ENCODE results near the gene SMYD3. TPM values are rescaled to one million over a fixed set of nuclear protein-coding genes. Genes with fewer than 3 reads are reported as not detected.

The SMYD3 gene
- total and polyA plus RNA-seq, 10 of the 15 experiments (the other 5 are each of a cell fraction or from before 2014, with no cell fraction given), result 18.3 to 54.0 (median 24.8) TPM

DNA sequence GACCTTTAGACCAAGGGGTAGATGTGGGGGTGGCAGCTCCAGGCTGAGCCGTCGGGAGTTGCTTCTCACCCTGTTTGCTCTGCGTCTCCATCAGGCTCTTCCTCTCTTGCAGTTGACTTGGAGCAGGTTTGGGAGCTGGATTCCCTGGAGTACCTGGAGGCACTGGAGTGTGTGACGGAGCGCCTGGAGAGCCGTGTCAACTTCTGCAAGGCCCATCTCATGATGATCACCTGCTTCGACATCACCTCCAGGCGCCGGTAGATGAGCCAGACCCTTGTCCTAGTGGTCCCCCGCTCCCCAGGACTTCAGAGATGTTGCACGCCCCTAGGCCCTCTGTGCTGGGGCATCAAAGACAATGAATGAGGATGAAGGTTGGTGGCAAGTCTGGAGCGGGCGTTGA is 804.7 kb downstream of the SMYD3 start:
- in situ Hi-C loops (cut with MboI), result no loop called here
- WGBS (ENCODE audit: insufficient coverage, insufficient replicate concordance, low lambda C conversion rate, missing lambda C conversion rate), result 82% methylated on average over 13 of the region's 13 CpGs
- BruUV-seq (replicated peaks), result no TSS peak
- no peak for DNase-seq (ENCODE audit: low read depth, low spot score)
- RAD21 ChIA-PET (ENCODE audit: unreplicated experiment), result no interaction called here
- no peaks in the 10 kb centered on the region for H3K79me2 ChIP-seq (ENCODE audit: control insufficient read depth, insufficient read depth, low read length)
- H3K9me3 ChIP-seq (replicated peaks; ENCODE audit: control insufficient read depth, insufficient read depth, low read length), result no peaks in the 10 kb centered on the region
- no peak overlapping the region for H3K4me2 ChIP-seq (ENCODE audit: control insufficient read depth, insufficient read depth)
- POLR2A ChIA-PET, result no interaction called here
- H3K36me3 ChIP-seq (ENCODE audit: control insufficient read depth in 2 of 2, insufficient read depth in 2 of 2, low read length in 1 of 2), result peaks cover 0 to 2% of the 10 kb centered on the region in 2 experiments; a peak in 3 of 4 replicates
- CTCF ChIA-PET, result no interaction called here
- intact Hi-C loops (cut with micrococcal nuclease; ENCODE audit: unreplicated experiment), result loop anchor here (10.0 kb wide), 1 partner anchor 302 kb away; no protein-coding TSS in a partner anchor
- SMC1A ChIA-PET (ENCODE audit: uncharacterized antibody, unreplicated experiment), result interaction anchor here (1.4 kb wide), 2 partner anchors 24 to 187 kb away, joined by 3 read pairs; no protein-coding TSS in a partner anchor
- H3K27me3 ChIP-seq (replicated peaks in 1 of 2; ENCODE audit: control insufficient read depth in 2 of 2, insufficient read depth in 2 of 2, low read length in 1 of 2), result no peaks in the 10 kb centered on the region
- no peaks in the 10 kb centered on the region for H3K4me1 ChIP-seq (ENCODE audit: control insufficient read depth, insufficient read depth, low read length)
- H3K9ac ChIP-seq (ENCODE audit: control insufficient read depth, insufficient read depth, low read length), result no peak overlapping the region
- no peak for ATAC-seq
- H3K27ac ChIP-seq (ENCODE audit: control insufficient read depth, insufficient read depth), result no peak overlapping the region
- no peak for FAIRE-seq
- no peaks in the 10 kb centered on the region for H4K20me1 ChIP-seq (ENCODE audit: control insufficient read depth, insufficient read depth)
- H2AFZ ChIP-seq (ENCODE audit: control insufficient read depth, low read depth, low read length), result no peak overlapping the region
- H3K4me3 ChIP-seq, result no peak overlapping the region
- TF ChIP-seq MEF2B (IDR thresholded peaks at IDR 0.05; ENCODE audit: partially characterized antibody, poor library complexity, severe bottlenecking) (no peak), YBX1 (IDR thresholded peaks at IDR 0.05) (no peak), ZNF274 (IDR thresholded peaks at IDR 0.05; ENCODE audit: insufficient read depth, insufficient read length) (no peak), NR2F1 (conservative IDR thresholded peaks at IDR 0.05) (no peak), SMC3 (IDR thresholded peaks at IDR 0.05; ENCODE audit: borderline replicate concordance, low read length) (no peak), BMI1 (IDR thresholded peaks at IDR 0.05; ENCODE audit: borderline replicate concordance) (no peak), LARP7 (IDR thresholded peaks at IDR 0.05) (no peak), NFIC (IDR thresholded peaks at IDR 0.05; ENCODE audit: low read depth, low read length) (no peak), MEF2A (IDR thresholded peaks at IDR 0.05; ENCODE audit: insufficient read depth, low read depth, low read length) (no peak), TBL1XR1 (IDR thresholded peaks at IDR 0.05; ENCODE audit: low read depth, low read length) (no peak), CREB1 (IDR thresholded peaks at IDR 0.05; ENCODE audit: low read depth) (no peak), BACH1 (IDR thresholded peaks at IDR 0.05; ENCODE audit: borderline replicate concordance) (no peak)
- TF ChIP-seq, protein P1, sequence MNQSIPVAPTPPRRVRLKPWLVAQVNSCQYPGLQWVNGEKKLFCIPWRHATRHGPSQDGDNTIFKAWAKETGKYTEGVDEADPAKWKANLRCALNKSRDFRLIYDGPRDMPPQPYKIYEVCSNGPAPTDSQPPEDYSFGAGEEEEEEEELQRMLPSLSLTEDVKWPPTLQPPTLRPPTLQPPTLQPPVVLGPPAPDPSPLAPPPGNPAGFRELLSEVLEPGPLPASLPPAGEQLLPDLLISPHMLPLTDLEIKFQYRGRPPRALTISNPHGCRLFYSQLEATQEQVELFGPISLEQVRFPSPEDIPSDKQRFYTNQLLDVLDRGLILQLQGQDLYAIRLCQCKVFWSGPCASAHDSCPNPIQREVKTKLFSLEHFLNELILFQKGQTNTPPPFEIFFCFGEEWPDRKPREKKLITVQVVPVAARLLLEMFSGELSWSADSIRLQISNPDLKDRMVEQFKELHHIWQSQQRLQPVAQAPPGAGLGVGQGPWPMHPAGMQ (IDR thresholded peaks at IDR 0.05; ENCODE audit: borderline replicate concordance), result no peak
- TF ChIP-seq, protein P2, sequence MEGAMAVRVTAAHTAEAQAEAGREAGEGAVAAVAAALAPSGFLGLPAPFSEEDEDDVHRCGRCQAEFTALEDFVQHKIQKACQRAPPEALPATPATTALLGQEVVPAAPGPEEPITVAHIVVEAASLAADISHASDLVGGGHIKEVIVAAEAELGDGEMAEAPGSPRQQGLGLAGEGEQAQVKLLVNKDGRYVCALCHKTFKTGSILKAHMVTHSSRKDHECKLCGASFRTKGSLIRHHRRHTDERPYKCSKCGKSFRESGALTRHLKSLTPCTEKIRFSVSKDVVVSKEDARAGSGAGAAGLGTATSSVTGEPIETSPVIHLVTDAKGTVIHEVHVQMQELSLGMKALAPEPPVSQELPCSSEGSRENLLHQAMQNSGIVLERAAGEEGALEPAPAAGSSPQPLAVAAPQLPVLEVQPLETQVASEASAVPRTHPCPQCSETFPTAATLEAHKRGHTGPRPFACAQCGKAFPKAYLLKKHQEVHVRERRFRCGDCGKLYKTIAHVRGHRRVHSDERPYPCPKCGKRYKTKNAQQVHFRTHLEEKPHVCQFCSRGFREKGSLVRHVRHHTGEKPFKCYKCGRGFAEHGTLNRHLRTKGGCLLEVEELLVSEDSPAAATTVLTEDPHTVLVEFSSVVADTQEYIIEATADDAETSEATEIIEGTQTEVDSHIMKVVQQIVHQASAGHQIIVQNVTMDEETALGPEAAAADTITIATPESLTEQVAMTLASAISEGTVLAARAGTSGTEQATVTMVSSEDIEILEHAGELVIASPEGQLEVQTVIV (IDR thresholded peaks at IDR 0.05; ENCODE audit: borderline replicate concordance, partially characterized antibody), result no peak
- TF ChIP-seq, protein P3, sequence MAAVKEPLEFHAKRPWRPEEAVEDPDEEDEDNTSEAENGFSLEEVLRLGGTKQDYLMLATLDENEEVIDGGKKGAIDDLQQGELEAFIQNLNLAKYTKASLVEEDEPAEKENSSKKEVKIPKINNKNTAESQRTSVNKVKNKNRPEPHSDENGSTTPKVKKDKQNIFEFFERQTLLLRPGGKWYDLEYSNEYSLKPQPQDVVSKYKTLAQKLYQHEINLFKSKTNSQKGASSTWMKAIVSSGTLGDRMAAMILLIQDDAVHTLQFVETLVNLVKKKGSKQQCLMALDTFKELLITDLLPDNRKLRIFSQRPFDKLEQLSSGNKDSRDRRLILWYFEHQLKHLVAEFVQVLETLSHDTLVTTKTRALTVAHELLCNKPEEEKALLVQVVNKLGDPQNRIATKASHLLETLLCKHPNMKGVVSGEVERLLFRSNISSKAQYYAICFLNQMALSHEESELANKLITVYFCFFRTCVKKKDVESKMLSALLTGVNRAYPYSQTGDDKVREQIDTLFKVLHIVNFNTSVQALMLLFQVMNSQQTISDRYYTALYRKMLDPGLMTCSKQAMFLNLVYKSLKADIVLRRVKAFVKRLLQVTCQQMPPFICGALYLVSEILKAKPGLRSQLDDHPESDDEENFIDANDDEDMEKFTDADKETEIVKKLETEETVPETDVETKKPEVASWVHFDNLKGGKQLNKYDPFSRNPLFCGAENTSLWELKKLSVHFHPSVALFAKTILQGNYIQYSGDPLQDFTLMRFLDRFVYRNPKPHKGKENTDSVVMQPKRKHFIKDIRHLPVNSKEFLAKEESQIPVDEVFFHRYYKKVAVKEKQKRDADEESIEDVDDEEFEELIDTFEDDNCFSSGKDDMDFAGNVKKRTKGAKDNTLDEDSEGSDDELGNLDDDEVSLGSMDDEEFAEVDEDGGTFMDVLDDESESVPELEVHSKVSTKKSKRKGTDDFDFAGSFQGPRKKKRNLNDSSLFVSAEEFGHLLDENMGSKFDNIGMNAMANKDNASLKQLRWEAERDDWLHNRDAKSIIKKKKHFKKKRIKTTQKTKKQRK (IDR thresholded peaks at IDR 0.05; ENCODE audit: low read depth, low read length), result no peak
- TF ChIP-seq, protein P4, sequence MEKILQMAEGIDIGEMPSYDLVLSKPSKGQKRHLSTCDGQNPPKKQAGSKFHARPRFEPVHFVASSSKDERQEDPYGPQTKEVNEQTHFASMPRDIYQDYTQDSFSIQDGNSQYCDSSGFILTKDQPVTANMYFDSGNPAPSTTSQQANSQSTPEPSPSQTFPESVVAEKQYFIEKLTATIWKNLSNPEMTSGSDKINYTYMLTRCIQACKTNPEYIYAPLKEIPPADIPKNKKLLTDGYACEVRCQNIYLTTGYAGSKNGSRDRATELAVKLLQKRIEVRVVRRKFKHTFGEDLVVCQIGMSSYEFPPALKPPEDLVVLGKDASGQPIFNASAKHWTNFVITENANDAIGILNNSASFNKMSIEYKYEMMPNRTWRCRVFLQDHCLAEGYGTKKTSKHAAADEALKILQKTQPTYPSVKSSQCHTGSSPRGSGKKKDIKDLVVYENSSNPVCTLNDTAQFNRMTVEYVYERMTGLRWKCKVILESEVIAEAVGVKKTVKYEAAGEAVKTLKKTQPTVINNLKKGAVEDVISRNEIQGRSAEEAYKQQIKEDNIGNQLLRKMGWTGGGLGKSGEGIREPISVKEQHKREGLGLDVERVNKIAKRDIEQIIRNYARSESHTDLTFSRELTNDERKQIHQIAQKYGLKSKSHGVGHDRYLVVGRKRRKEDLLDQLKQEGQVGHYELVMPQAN (conservative IDR thresholded peaks at IDR 0.05), result no peak
